Adipocyte (in vitro differentiated cells): ENCODE results near the gene PCBP3.
A peak's percentile ranks its signal among the peaks of the same experiment; 100 is the strongest.

ENCODE experiments used
- DNase-seq: peaks from one replicate; pipeline ENCODE4 v3.0.0-alpha.2; 2015; ENCODE audit warnings: low read depth
- H3K27me3 ChIP-seq: replicated peaks from 2 replicates; pipeline ENCODE4 v1.7.0; 2013; ENCODE audit warnings: mild to moderate bottlenecking, low read length, moderate library complexity; ENCODE audit not compliant: control insufficient read depth, insufficient read depth
- H3K36me3 ChIP-seq: 2 replicates; pipeline ENCODE4 v1.7.0; 2013; ENCODE audit warnings: low read length, mild to moderate bottlenecking, moderate library complexity; ENCODE audit not compliant: control insufficient read depth, insufficient read depth, severe bottlenecking
- H3K4me1 ChIP-seq: 2 replicates; pipeline ENCODE4 v1.7.0; 2013; ENCODE audit warnings: mild to moderate bottlenecking, low read length, moderate library complexity; ENCODE audit not compliant: control insufficient read depth, insufficient read depth
- H3K4me3 ChIP-seq: 2 replicates; pipeline ENCODE4 v1.7.0; 2013; ENCODE audit warnings: mild to moderate bottlenecking, low read length, moderate library complexity
- H3K9ac ChIP-seq: 2 replicates; pipeline ENCODE4 v1.7.0; 2013; ENCODE audit warnings: mild to moderate bottlenecking, low read length, moderate library complexity
- H3K9me3 ChIP-seq: 2 replicates; pipeline ENCODE4 v1.7.0; 2013; ENCODE audit warnings: mild to moderate bottlenecking, low read length, moderate library complexity; ENCODE audit not compliant: control insufficient read depth

PCBP3 gene

GRCh38 chr21:45821315-45821962, 177.9 kb downstream of the PCBP3 start:
- Histone ChIP-seq H3K4me3 (no peak overlapping the region), H3K9ac (no peak overlapping the region)

GRCh38 chr21:45821998-45822397, 178.5 kb downstream of the PCBP3 start:
- Histone ChIP-seq H3K27me3 (no peaks in the 10 kb centered on the region), H3K4me3 (no peak overlapping the region), H3K9ac (no peak overlapping the region), H3K36me3 (peaks cover 2% of the 10 kb centered on the region), H3K9me3 (no peaks in the 10 kb centered on the region), H3K4me1 (peaks cover 26% of the 10 kb centered on the region)
- DNase-seq, result no peak

More at GRCh38 chr21:45821315-45821962, 177.9 kb downstream of the PCBP3 start:
- Histone ChIP-seq H3K4me1 (peaks cover 26% of the 10 kb centered on the region), H3K9me3 (no peaks in the 10 kb centered on the region), H3K27me3 (no peaks in the 10 kb centered on the region), H3K36me3 (no peaks in the 10 kb centered on the region)
- no peak for DNase-seq

- Histone ChIP-seq H3K9ac (no peak overlapping the region), H3K4me3 (no peak overlapping the region), H3K9me3 (no peaks in the 10 kb centered on the region), H3K36me3 (peaks cover 7% of the 10 kb centered on the region), H3K4me1 (peaks cover 26% of the 10 kb centered on the region), H3K27me3 (no peaks in the 10 kb centered on the region)
- DNase-seq, result no peak
These were observed 179.0 kb downstream of the PCBP3 start for GRCh38 chr21:45822429-45823099.

GRCh38 chr21:45823100-45823681, 179.7 kb downstream of the PCBP3 start:
- H3K4me1 ChIP-seq, result peaks cover 24% of the 10 kb centered on the region

DNA sequence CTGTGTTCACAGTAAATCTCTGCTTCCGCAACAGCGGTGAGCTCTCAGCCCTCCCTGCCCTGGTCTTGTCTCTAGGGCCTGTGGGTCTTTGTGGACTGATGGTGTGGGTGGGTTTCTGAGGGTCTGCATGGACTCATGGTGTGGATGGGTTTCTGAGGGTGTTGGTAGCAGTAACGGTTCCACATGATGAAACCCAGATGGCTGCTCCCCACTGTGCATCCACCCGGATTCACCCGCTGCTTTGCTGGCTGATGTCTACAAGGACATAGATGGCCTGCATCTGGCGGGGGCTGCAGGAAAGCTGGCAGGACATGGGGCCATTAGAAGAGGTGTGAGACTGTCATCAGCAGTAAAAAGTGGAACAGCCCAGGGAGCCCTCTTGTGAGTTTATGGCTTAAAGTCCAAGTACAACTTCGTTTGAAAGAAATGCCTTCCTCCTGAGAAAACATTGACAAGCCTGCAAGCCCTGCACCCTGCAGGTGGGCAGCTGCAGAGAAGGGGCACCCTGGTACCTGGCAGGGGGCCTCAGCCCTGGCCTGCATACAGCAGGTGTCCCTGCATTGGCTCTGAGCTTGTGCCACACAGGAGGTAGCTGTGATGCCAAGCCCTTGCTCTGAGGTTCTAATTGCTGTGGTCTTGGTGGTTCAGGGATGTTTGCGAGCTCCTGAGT, 181.2 kb downstream of the PCBP3 start:
- Histone ChIP-seq H3K4me1 (peaks cover 9% of the 10 kb centered on the region), H3K9me3 (no peaks in the 10 kb centered on the region), H3K9ac (no peak overlapping the region), H3K27me3 (no peaks in the 10 kb centered on the region), H3K36me3 (peaks cover 11% of the 10 kb centered on the region), H3K4me3 (no peak overlapping the region)
- no peak for DNase-seq

More at GRCh38 chr21:45823100-45823681, 179.7 kb downstream of the PCBP3 start:
- no peak overlapping the region for H3K4me3 ChIP-seq
- no peaks in the 10 kb centered on the region for H3K9me3 ChIP-seq
- H3K36me3 ChIP-seq, result peaks cover 11% of the 10 kb centered on the region
- DNase-seq, result no peak
- H3K9ac ChIP-seq, result no peak overlapping the region
- no peaks in the 10 kb centered on the region for H3K27me3 ChIP-seq

- Histone ChIP-seq H3K27me3 (no peaks in the 10 kb centered on the region), H3K9ac (no peak overlapping the region), H3K9me3 (no peaks in the 10 kb centered on the region), H3K4me3 (no peak overlapping the region), H3K36me3 (peaks cover 11% of the 10 kb centered on the region), H3K4me1 (peaks cover 6% of the 10 kb centered on the region)
- DNase-seq, result no peak
These were observed 181.7 kb downstream of the PCBP3 start for GRCh38 chr21:45825219-45825618.

GRCh38 chr21:45826676-45827301, 183.3 kb downstream of the PCBP3 start:
- H3K9me3 ChIP-seq, result no peaks in the 10 kb centered on the region
- no peak for DNase-seq
- H3K9ac ChIP-seq, result no peak overlapping the region
- H3K36me3 ChIP-seq, result peaks cover 11% of the 10 kb centered on the region
- H3K4me3 ChIP-seq, result no peak overlapping the region
- no peaks in the 10 kb centered on the region for H3K27me3 ChIP-seq
- H3K4me1 ChIP-seq, result peaks cover 4% of the 10 kb centered on the region

GRCh38 chr21:45827302-45827692, 183.8 kb downstream of the PCBP3 start:
- Histone ChIP-seq H3K36me3 (peaks cover 11% of the 10 kb centered on the region), H3K9ac (no peak overlapping the region), H3K9me3 (no peaks in the 10 kb centered on the region), H3K4me3 (no peak overlapping the region), H3K27me3 (no peaks in the 10 kb centered on the region), H3K4me1 (peaks cover 9% of the 10 kb centered on the region)
- no peak for DNase-seq

- no peak overlapping the region for H3K9ac ChIP-seq
- H3K4me3 ChIP-seq, result no peak overlapping the region
- DNase-seq, result no peak
- peaks cover 16% of the 10 kb centered on the region for H3K4me1 ChIP-seq
- no peaks in the 10 kb centered on the region for H3K9me3 ChIP-seq
- no peaks in the 10 kb centered on the region for H3K27me3 ChIP-seq
- peaks cover 11% of the 10 kb centered on the region for H3K36me3 ChIP-seq
These were observed 184.5 kb downstream of the PCBP3 start for GRCh38 chr21:45827881-45828579.

DNA sequence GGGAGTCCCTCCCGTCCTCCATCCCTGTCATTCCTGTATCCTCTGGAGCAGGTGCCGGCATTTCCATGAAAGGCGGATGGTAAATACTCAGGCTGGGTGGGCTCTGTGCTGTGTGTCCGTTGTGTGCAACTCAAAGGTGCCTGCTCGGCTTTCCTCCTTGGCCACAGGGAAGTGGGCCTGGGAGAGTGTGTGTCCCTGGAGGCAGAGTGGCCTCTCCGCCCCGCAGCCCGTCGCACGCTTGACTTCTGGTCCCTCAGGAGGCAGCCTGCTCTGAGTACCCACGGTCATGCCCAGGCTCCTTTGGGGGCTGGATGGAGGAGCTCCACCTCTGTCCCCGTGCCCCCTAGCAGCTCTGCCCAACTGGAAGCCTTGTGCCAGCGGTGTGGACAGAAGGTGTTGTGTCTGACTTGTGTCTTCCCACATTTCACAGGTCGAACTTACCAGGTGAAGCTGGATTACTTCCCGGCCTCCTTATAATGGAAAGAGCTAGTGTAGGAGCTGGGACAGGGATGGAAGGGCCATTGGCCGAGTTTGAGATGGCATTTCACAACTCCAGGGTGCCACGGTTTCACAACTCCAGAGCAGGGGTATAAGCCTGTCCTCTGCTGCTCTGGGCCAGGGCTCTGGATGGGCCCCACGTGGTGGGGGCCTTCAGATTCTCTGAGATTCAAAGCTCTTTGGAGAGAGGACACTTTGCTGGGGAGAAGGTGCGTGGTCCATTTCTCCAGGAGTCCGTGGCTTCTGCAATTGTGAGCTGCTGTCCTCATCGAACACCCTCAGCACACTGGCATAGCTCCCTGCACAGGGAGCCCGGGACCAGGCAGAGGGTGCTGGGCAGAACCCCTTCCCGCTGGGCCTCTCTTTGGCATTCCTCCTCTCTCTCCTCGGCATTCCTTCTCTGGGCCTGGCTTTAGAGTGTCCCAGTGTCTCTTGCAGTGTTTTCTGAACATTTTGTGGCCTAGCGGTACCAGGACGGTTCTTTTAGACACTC, 185.3 kb downstream of the PCBP3 start:
- Histone ChIP-seq H3K4me1 (peaks cover 22% of the 10 kb centered on the region), H3K36me3 (peaks cover 11% of the 10 kb centered on the region), H3K4me3 (no peak overlapping the region), H3K9ac (no peak overlapping the region), H3K9me3 (no peaks in the 10 kb centered on the region), H3K27me3 (no peaks in the 10 kb centered on the region)
- peak; percentile 11 for DNase-seq
